IMR-90 (cell line): ENCODE results near the gene HDAC2. TPM values are rescaled to one million over a fixed set of nuclear protein-coding genes. Genes with fewer than 3 reads are reported as not detected.

Experiments used
- ATAC-seq: fragments of 200-7000 bp; cut with Tn5 transposase; 2 replicates; pipeline ENCODE4 v1.9.1; 2020; ENCODE audit warnings: low read depth, mild to moderate bottlenecking, moderate library complexity
- BruUV-seq: library from RNA; stranded (reverse); fragments of 400-500 nt; replicated peaks from 2 replicates; lab custom pipeline; 2021; lab: Mats Ljungman, UMichigan
- CTCF ChIA-PET: fragments of 300-600 bp; formaldehyde crosslinking; extraction: SDS; loops from one replicate; lab custom pipeline; 2021; ENCODE audit warnings: antibody characterized with exemption; lab: Yijun Ruan, JAX
- POLR2A ChIA-PET: fragments of 300-600 bp; sonication (Branson Sonifier 250); formaldehyde crosslinking; loops from one replicate; lab custom pipeline; 2022; ENCODE audit warnings: antibody characterized with exemption; ENCODE audit not compliant: unreplicated experiment; lab: Charles Lee
- DNase-seq: peaks from one replicate; pipeline ENCODE4 v3.0.0; 2013
- H2AFZ ChIP-seq: replicated peaks from 2 replicates; pipeline ENCODE3; 2013; ENCODE audit warnings: low read length, mild to moderate bottlenecking; ENCODE audit not compliant: poor library complexity
- H2AK5ac ChIP-seq: 2 replicates; pipeline ENCODE4 v1.6.1; 2013; ENCODE audit warnings: low read depth, low read length, inconsistent platforms
- H2AK9ac ChIP-seq: replicated peaks from 2 replicates; pipeline ENCODE3; 2013; ENCODE audit warnings: mild to moderate bottlenecking, low read depth, low read length, moderate library complexity; ENCODE audit not compliant: poor library complexity
- H2BK120ac ChIP-seq: 2 replicates; pipeline ENCODE4 v1.6.1; 2013; ENCODE audit warnings: low read depth, low read length, inconsistent platforms
- H2BK15ac ChIP-seq: 3 replicates; pipeline ENCODE4 v1.6.1; 2013; ENCODE audit warnings: low read depth, low read length, inconsistent platforms
- H2BK20ac ChIP-seq: 2 replicates; pipeline ENCODE4 v1.6.1; 2013; ENCODE audit warnings: low read depth, mild to moderate bottlenecking, inconsistent platforms, low read length, moderate library complexity
- H2BK5ac ChIP-seq: 2 replicates; pipeline ENCODE4 v1.6.1; 2013; ENCODE audit warnings: mild to moderate bottlenecking, low read depth, low read length, inconsistent platforms; ENCODE audit not compliant: poor library complexity, severe bottlenecking
- H3K14ac ChIP-seq: replicated peaks from 2 replicates; pipeline ENCODE4 v1.6.1; 2013; ENCODE audit warnings: low read depth, low read length, inconsistent platforms
- H3K18ac ChIP-seq: 2 replicates; pipeline ENCODE4 v1.6.1; 2013; ENCODE audit warnings: low read depth, low read length, control low read depth
- H3K23ac ChIP-seq: 2 replicates; pipeline ENCODE4 v1.6.1; 2013; ENCODE audit warnings: low read depth, low read length, inconsistent platforms
- H3K27ac ChIP-seq: 2 replicates; pipeline ENCODE4 v1.5.1; 2013; ENCODE audit warnings: mild to moderate bottlenecking, control low read depth, low read length; ENCODE audit not compliant: insufficient read depth
- H3K27me3 ChIP-seq: 2 replicates; pipeline ENCODE4 v1.6.1; 2013; ENCODE audit warnings: low read length; ENCODE audit not compliant: control insufficient read depth, insufficient read depth
- H3K36me3 ChIP-seq: 2 replicates; pipeline ENCODE4 v1.6.1; 2013; ENCODE audit warnings: low read length, mixed read lengths; ENCODE audit not compliant: control insufficient read depth, insufficient read depth
- H3K4ac ChIP-seq: 2 replicates; pipeline ENCODE4 v1.6.1; 2013; ENCODE audit warnings: low read depth, low read length, inconsistent platforms
- H3K4me1 ChIP-seq: 2 replicates; pipeline ENCODE4 v1.6.1; 2013; ENCODE audit warnings: low read length, mixed read lengths; ENCODE audit not compliant: control insufficient read depth, insufficient read depth
- H3K4me2 ChIP-seq: 2 replicates; pipeline ENCODE4 v1.6.1; 2013; ENCODE audit warnings: low read depth, mild to moderate bottlenecking, control low read depth, low read length, moderate library complexity
- H3K4me3 ChIP-seq: 2 replicates; pipeline ENCODE4 v1.5.1; 2013; ENCODE audit warnings: low read depth, mild to moderate bottlenecking, control low read depth, low read length, moderate library complexity; ENCODE audit not compliant: insufficient read depth
- H3K56ac ChIP-seq: 2 replicates; pipeline ENCODE4 v1.6.1; 2013; ENCODE audit warnings: low read length, inconsistent platforms; ENCODE audit not compliant: insufficient read depth; ENCODE audit errors: extremely low read depth
- H3K79me1 ChIP-seq, 2 experiments: 2 replicates each; pipeline ENCODE4 v1.6.1; 2013; ENCODE audit warnings: low read length in 2 of 2, inconsistent platforms in 1 of 2, low read depth in 1 of 2
- H3K9ac ChIP-seq: 2 replicates; pipeline ENCODE4 v1.6.1; 2013; ENCODE audit warnings: low read depth, low read length, control low read depth
- H3K9me1 ChIP-seq: 2 replicates; pipeline ENCODE4 v1.6.1; 2013; ENCODE audit warnings: low read length, inconsistent platforms; ENCODE audit not compliant: insufficient read depth
- H3K9me3 ChIP-seq: 2 replicates; pipeline ENCODE4 v1.6.1; 2013; ENCODE audit warnings: low read length; ENCODE audit not compliant: control insufficient read depth, insufficient read depth
- H4K20me1 ChIP-seq: 2 replicates; pipeline ENCODE4 v1.6.1; 2013; ENCODE audit warnings: low read length, inconsistent platforms; ENCODE audit not compliant: insufficient read depth
- H4K5ac ChIP-seq: 2 replicates; pipeline ENCODE4 v1.6.1; 2013; ENCODE audit warnings: mild to moderate bottlenecking, low read depth, low read length, control low read depth
- H4K8ac ChIP-seq, 2 experiments: 2 replicates each; pipeline ENCODE4 v1.6.1; 2013; ENCODE audit warnings: low read depth in 2 of 2, low read length in 2 of 2, control low read depth in 1 of 2, inconsistent platforms in 1 of 2
- H4K91ac ChIP-seq: 2 replicates; pipeline ENCODE4 v1.6.1; 2013; ENCODE audit warnings: low read depth, low read length, inconsistent platforms; ENCODE audit not compliant: insufficient read depth
- BHLHE40 ChIP-seq: fragments of 150-350 bp; IDR thresholded peaks from 2 replicates; pipeline ENCODE4 v1.6.1; 2016; ENCODE audit warnings: mild to moderate bottlenecking, low read depth, low read length
- CTCF ChIP-seq: conservative IDR thresholded peaks from 2 replicates; pipeline ENCODE4 v1.5.1; 2012; ENCODE audit warnings: mild to moderate bottlenecking, low read depth, low read length, improper control_type of control experiment
- MAFK ChIP-seq: IDR thresholded peaks from 2 replicates; pipeline ENCODE4 v1.6.1; 2012; ENCODE audit warnings: low read depth, low read length, improper control_type of control experiment
- MAZ ChIP-seq: IDR thresholded peaks from 2 replicates; pipeline ENCODE4 v1.6.1; 2012; ENCODE audit warnings: low read depth, mild to moderate bottlenecking, low read length, improper control_type of control experiment, moderate library complexity, borderline replicate concordance
- POLR2A ChIP-seq: IDR thresholded peaks from 2 replicates; pipeline ENCODE4 v1.6.1; 2012; ENCODE audit warnings: mild to moderate bottlenecking, low read depth, low read length
- RAD21 ChIP-seq: IDR thresholded peaks from 2 replicates; pipeline ENCODE4 v1.6.1; 2012; ENCODE audit warnings: low read length, improper control_type of control experiment
- RFX5 ChIP-seq: IDR thresholded peaks from 2 replicates; pipeline ENCODE4 v1.8.0; 2012; ENCODE audit warnings: low read depth, mild to moderate bottlenecking, low read length, moderate library complexity
- SMC3 ChIP-seq: fragments of 150-350 bp; IDR thresholded peaks from 2 replicates; pipeline ENCODE4 v1.6.1; 2016; ENCODE audit warnings: low read depth, mild to moderate bottlenecking, antibody characterized with exemption, low read length, moderate library complexity
- USF2 ChIP-seq: fragments of 150-350 bp; IDR thresholded peaks from 2 replicates; pipeline ENCODE4 v1.6.1; 2017; ENCODE audit warnings: mild to moderate bottlenecking, antibody characterized with exemption, low read length, low read depth
- WGBS, 2 experiments: methylation state at CpG; one replicate each; pipeline versions ENCODE4 v1.1.5 to v1.1.7; 2013; ENCODE audit warnings: missing lambda C conversion rate in 2 of 2; ENCODE audit not compliant: insufficient read length in 1 of 2; ENCODE audit errors: extremely low coverage in 2 of 2; 5-methylcytosine and 5-hydroxymethylcytosine counted together
- dilution Hi-C: fragments of 300-500 bp; cut with HindIII; formaldehyde crosslinking; loops from one replicate; pipeline ENCODE4 v1.14.3; 2018; ENCODE audit warnings: low sequenced_read_pairs; ENCODE audit not compliant: unreplicated experiment
- in situ Hi-C: fragments of 300-500 bp; cut with MboI; formaldehyde crosslinking; loops from 3 replicates; pipeline ENCODE4 v1.14.3; 2019; ENCODE audit warnings: low sequenced_read_pairs, inconsistent platforms, mixed read lengths
- intact Hi-C: fragments of 100-400 bp; cut with micrococcal nuclease; formaldehyde crosslinking; loops from 2 replicates; pipeline ENCODE4 v1.10.0; 2022
- polyA plus RNA-seq, 3 experiments: library from polyadenylated mRNA; depleted of rRNA; stranded (reverse); fragments of >200 nt; gene quantifications; 2 replicates each; pipeline ENCODE4 v1.2.3, GENCODE V29; 2012; ENCODE audit warnings: low replicate concordance in 1 of 3
- total RNA-seq: library from RNA; depleted of rRNA; stranded (reverse); fragments of >200 nt; gene quantifications from 2 replicates; pipeline ENCODE4 v1.2.3, GENCODE V29; 2012

The HDAC2 gene
- total and polyA plus RNA-seq, 2 of the 4 experiments (the other 2 are of a cell fraction) = 72.6 to 122 TPM

- H2BK5ac ChIP-seq = no peak overlapping the region
- H3K9ac ChIP-seq = no peak overlapping the region
- no peak for DNase-seq
- H3K56ac ChIP-seq = no peak overlapping the region
- H3K18ac ChIP-seq = no peak overlapping the region
- no peaks in the 10 kb centered on the region for H3K36me3 ChIP-seq
- H4K91ac ChIP-seq = no peak overlapping the region
- H3K4me3 ChIP-seq = no peak overlapping the region
- no peak overlapping the region for H2AK9ac ChIP-seq
- H3K4me2 ChIP-seq = no peak overlapping the region
- H2BK15ac ChIP-seq = no peak overlapping the region
- dilution Hi-C loops = no loop called here
- H2BK120ac ChIP-seq = no peak overlapping the region
- H3K4ac ChIP-seq = no peak overlapping the region
- H2AFZ ChIP-seq = no peak overlapping the region
- intact Hi-C loops = no loop called here
- H3K9me3 ChIP-seq = peaks cover 8% of the 10 kb centered on the region
- no peak overlapping the region for H2BK20ac ChIP-seq
- WGBS, 2 experiments = no CpG with 5 or more reads among the region's 2 CpGs
- no peak overlapping the region for H3K14ac ChIP-seq
- H4K8ac ChIP-seq = no peak overlapping the region
- TF ChIP-seq CTCF = no peak
- TF ChIP-seq SMC3 = no peak
- TF ChIP-seq RAD21 = no peak
- no peak for TF ChIP-seq MAFK
- TF ChIP-seq BHLHE40 = no peak
- no peak for TF ChIP-seq USF2
- TF ChIP-seq POLR2A = no peak
- no peak for TF ChIP-seq MAZ
- TF ChIP-seq RFX5 = no peak
- H3K79me1 ChIP-seq = no peaks in the 10 kb centered on the region
- ChIA-PET CTCF (no interaction called here), POLR2A (no interaction called here)
- no TSS peak for BruUV-seq
- ATAC-seq = no peak
- peaks cover 2% of the 10 kb centered on the region; the same call in 1 of the 2 replicates for H3K4me1 ChIP-seq
- H4K20me1 ChIP-seq = no peaks in the 10 kb centered on the region
- H4K5ac ChIP-seq = no peak overlapping the region
- in situ Hi-C loops = no loop called here
- H3K27me3 ChIP-seq = no peaks in the 10 kb centered on the region
- no peak overlapping the region for H3K27ac ChIP-seq
- H2AK5ac ChIP-seq = no peak overlapping the region
- no peak overlapping the region for H3K23ac ChIP-seq
- H3K9me1 ChIP-seq = no peaks in the 10 kb centered on the region
Measured at GRCh38 chr6:113927001-113927400, 43.9 kb downstream of the HDAC2 start.
